HG03442 (cell line): ENCODE measurements around the gene CENPO.

ENCODE experiments used
- ATAC-seq: cut with Tn5 transposase; IDR thresholded peaks from one replicate; pipeline ENCODE4 v1.9.1; 2021; ENCODE audit warnings: mild to moderate bottlenecking, moderate library complexity; ENCODE audit not compliant: unreplicated experiment

The CENPO gene

DNA sequence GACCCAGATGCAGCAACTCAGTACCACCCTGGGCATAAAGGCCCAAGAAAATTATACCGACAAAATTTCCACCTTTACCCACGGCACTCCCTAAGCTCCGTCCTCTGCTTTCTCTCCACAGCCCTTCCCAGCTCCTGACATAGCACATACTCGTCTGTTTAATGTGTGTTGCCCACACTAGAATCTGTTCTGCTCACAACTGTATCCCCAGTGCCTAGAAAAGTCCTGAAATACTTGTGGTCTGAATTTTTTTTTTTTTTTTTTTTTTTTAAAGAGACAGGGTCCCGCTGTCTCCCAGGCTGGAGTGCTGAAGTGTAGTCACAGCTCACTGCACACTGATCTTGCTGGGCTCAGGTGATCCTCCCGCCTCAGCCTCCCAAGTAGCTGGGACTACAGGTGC is 64.5 kb downstream of the CENPO start:
- ATAC-seq = no peak

DNA sequence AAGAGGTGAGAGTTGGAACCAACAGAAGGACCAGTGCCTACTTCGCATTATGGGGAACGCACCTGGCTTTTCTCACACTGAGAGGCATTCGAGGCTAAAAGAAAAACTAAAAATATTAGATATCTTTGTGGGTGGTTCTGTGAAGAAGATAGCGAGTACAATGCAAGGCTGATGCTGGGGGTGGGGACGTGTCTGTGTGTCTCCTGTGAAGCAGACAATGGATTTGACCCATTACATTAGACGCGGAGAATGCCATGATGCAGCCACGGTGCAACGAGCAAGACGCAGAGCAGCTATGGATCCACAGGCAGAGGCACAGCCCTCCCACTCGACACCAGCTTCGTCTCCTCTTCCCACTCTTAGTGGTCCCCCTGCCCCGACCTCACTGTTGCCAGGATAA is 65.8 kb downstream of the CENPO start:
- no peak for ATAC-seq

- no peak for ATAC-seq
Measured at GRCh38 chr2:24859968-24860600, 66.9 kb downstream of the CENPO start.

DNA sequence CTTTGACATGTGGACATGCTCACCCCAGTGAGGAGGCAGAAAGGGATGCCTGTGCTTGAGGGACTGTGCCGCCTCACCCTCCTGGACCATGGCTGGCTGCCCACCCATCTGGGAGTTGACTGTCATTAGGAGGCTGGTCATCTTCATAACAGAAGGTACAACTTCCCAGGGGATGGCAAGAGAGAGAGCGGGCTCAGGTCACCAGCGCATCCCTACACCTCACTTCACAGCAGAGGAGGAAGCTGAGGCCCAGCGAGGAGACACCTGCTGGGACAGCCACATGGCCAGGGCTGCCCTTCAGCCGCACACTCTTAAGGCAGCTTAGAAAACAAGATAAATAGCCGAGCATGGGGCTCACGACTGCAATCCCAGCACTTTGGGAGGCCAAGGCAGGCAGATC is 67.4 kb downstream of the CENPO start:
- no peak for ATAC-seq

DNA sequence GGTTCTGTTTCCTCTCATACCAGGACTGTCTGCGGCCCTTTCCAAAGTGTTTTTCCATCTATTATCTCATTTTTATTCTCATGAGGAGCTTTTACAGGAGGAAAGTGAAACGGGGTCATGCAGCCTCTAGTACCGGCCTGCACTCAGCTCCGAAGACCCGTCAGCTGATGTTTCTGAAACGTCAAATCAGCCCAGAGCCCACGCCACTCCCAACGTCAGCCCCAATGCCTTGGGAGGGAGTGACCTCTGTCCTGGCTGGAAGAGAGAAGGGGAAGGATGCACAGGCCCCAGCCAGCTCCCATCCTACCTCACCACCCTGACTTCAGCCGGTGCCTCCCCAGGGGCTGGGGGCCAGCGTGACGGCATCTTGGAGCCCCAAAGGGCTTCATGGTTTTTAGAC is 68.3 kb downstream of the CENPO start:
- no peak for ATAC-seq

- no peak for ATAC-seq
Measured at GRCh38 chr2:24863641-24864040, 70.4 kb downstream of the CENPO start.

DNA sequence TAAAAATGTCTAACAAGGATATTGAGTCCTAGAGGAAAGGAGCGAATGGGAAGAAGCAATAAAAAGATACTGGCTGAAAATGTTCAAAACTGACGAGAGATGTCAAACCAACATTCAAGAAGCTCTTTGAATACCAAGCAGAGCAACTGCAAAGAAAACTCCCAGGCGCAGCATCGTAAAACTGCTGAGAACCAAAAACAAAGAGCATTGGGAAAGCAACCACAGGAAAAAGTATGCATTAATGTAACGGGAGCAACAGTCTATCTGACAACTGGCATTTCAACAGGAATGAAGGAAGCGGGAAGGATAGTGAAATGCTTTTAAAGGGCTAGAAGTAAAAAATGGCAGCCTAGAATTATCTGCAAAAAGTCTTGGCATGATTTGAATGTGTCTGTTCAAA is 73.7 kb downstream of the CENPO start:
- no peak for ATAC-seq

DNA sequence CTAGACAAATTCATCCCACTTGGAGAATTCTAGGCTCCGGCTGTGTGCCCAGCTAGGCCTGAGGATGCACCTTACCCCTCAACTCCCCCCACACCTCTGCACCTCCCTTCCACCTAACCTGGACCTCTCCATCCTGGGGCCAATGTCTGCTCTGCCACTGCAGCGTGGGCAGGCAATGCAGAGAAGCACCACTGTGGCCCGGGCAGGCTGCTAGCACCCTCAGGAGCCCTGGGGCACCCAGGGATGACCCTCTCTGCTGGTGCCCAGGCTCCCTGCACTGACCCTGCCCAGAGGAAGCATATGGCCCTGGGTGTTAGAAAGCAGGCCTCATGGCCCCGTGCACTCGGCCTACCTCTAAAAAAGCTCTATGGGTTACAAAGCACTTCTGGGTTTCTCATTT is 77.2 kb downstream of the CENPO start:
- ATAC-seq = no peak

- no peak for ATAC-seq
Measured at GRCh38 chr2:24870891-24871705, 77.9 kb downstream of the CENPO start.

- no peak for ATAC-seq
Measured at GRCh38 chr2:24871852-24872333, 78.7 kb downstream of the CENPO start.
